Middle frontal gyrus (tissue), 1 donor: ENCODE data around the gene SLC4A2.
"Not testable (repeated sequence)": the region's sequence is repeated elsewhere in the genome, so short reads cannot be mapped to it uniquely, and the experiment has no call there.

Source experiments
- DNase-seq: peaks from one replicate; pipeline ENCODE4 v3.0.0-alpha.2; 2015; ENCODE audit warnings: low spot score; ENCODE audit errors: extremely low spot score

The SLC4A2 gene

DNA sequence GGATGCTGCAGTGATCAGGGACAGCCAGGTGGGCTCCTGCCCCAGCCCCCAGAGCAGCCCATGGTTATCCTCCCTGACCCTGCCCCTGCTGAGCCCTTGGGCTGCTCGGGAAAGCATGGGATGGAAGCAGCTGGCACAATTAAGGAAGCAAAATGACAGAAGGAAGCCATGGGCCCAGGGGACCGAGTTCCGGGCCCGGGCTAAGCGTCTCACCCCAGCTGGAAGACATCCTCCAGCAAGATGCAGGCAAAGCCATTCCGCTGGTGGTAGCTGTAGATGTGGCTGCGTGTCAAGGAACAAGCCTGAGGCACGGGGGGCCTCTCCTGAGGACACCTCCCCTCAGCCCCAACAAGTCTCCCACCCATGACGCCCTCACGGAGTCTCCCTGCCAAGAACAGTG, 36.2 kb upstream of the SLC4A2 start:
- DNase-seq = no peak

DNA sequence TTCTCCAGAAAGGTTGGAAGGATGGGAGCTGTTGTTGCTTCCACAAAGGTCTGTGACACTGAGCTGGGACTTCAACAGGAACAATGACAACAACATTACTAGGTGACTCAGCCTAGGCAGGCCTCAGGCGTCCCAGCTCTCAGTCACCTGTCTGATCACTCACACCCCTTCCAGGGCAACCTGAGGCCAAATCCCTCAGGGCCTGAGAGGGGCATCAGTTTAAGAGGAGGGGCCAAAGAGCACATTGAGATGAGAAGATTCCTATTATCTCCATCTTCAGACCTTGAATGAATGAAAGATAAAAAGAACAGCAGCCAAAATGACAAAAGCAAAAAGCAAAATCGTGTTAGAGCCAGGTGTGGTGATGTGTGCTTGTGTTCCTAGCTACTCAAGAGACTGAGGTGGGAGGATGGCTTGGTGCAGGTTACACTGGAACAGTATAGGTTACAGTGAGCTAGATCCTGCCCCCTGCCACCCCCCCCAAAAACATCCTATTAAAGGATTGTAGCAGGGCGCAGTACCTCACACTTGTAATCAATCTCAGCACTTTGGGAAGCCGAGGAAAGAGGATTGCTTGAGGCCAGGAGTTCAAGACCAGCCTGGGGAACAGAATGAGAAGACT, 34.8 kb upstream of the SLC4A2 start, which contains the start of gene ATG9B:
TSS of gene ATG9B (minus strand) at position 60 of the 622 bp plus-strand sequence. CDS start 71 bp downstream, outside the sequence.
- DNase-seq = no peak

GRCh38 chr7:151025924-151026671, 33.3 kb upstream of the SLC4A2 start:
- no peak for DNase-seq

- DNase-seq = not testable (repeated sequence)
Observed at GRCh38 chr7:151026771-151027727, 32.3 kb upstream of the SLC4A2 start.

DNA sequence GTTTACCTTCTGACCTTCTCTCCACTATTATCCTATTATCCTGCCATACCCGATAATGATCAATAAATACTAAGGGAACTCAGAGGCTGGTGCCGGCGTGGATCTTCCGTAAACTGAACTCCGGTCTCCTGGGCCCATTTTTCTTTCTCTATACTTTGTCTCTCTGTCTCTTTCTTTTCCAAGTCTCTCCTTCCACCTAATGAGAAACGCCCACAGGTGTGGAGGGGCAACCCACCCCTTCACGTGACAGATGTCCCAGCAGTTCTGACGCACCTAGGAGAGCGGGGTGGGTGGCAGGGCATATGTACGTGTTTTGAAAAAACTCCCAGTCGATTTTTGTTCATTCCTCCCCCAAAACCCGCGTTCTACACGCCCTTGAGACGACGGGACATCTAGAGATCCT, 31.7 kb upstream of the SLC4A2 start:
- not testable (repeated sequence) for DNase-seq

DNA sequence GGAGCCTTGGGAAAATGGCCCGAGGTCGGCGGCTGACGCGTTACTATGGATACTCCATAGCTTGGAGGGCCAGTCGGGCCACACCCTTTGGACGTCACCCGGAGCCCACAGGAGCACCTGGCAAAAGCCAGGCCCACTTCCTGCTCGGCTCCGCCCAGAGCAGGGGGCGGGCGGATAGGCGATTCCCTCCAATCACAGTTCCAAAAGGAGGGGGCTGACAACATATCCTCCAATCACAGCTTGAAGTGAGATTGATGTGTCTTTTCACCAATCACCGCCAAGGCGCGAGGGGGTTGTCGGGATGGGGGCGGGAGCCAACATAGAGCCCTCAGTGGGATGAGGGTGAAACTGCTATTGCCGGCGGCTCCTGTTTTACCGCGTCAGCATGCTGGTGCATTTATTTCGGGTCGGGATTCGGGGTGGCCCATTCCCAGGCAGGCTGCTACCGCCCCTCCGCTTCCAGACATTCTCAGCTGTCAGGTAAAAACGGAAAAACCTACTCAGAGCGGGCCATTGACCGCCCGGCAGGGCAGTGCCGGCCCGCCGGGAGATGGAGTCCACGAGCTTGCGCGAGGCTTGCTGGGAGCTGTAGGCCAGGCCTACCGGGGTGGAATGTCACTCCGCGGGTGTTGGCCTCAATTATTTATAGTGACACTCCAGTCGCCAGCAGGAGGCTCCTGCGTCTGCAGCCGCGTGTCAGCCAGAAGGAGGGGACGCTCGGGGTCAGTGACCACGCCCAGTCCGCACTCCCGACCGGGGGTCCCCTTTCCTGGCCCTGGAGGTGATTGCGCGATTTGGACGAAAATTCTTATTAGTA, 31.1 kb upstream of the SLC4A2 start, which contains the start of gene ABCB8:
TSS of gene ABCB8 (plus strand) at position 320 of the 817 bp plus-strand sequence. CDS start at position 386, 66 bp downstream.
- peak; percentile 93 for DNase-seq

DNA sequence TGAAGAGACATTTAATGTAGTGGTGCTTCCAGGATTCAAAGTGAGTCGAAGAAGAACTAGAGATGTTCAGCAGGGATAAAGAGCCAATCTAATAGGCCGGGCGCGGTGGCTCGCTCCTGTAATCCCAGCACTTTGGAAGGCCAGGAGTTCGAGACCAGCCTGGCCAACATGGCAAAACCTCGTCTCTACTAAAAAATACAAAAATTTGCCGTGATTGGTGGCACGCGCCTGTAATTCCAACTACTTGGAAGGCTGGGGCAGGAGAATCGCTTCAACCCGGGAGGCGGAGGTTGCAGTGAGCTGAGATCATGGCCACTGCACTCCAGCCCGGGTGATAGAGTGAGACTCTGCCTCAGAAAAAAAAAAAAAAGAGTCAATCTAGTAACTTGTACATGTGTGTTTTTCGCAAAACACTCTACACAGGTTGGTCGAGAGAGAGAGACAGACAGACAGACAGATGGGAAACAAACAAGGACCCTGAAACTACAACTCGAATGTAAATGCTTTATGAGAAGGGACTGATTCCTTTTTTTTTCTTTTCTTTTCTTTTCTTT, 30.4 kb upstream of the SLC4A2 start:
- no peak for DNase-seq

DNA sequence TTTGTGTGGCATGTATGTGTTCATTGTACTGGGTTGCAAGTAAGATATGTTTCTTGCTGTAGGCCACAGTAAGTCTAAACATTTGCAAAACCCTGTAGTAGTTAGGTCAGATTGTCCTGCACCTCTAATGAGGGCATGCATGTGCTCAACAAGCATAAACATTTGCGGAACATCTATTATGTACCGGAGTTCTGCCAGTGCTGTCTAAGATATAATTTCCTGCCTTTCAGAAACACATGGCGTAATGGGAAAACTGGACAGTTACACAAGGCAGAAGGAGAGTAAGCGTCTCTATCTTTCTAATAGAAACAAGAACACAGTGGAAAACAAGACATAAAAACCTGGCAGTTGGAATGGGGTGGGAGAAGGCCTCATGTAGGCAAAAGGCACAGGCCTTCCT, 28.4 kb upstream of the SLC4A2 start:
- DNase-seq = no peak

DNA sequence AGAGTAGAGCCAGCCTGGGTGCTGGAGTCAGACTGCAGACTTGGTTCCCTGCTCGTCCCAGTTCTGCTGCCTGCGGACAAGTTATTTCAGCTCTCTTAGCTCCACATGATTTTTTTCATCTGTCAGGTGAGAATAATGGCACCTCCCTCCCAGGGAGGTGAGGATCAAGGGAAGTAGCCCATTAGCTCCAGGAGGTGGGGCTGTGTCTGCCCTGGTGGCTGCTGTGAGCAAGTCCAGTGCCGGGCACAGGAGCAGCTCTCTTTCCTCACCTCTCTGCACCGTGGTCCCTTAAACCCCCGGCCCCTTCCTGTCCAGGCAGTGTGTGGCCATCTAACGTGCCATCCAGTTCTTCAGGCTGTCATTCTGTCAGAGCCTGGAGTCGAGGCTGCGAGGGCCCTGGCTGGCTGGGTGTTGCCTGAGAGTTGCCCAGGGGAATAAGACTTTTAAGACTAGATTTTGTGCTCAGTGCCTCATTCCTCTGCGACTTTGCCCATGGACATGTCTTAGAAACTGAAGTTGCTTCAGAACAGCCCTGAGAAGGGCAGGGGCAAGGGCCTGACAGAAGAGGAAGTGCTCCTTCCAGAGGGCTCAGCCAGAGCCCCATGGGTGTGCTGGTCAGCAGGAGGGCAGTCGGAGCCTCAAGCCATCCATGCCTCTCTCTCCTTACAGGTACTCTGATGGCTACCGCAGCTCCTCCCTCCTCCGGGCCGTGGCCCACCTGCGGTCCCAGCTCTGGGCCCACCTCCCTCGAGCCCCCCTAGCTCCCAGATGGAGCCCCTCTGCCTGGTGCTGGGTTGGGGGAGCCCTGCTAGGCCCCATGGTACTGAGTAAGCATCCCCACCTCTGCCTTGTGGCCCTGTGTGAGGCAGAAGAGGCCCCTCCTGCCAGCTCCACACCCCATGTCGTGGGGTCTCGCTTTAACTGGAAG, 26.2 kb upstream of the SLC4A2 start:
- no peak for DNase-seq

- DNase-seq = no peak
Observed at GRCh38 chr7:151033864-151034249, 25.5 kb upstream of the SLC4A2 start.

- DNase-seq = no peak
Observed at GRCh38 chr7:151034312-151035025, 24.9 kb upstream of the SLC4A2 start.

- DNase-seq = no peak
Observed at GRCh38 chr7:151035026-151035717, 24.2 kb upstream of the SLC4A2 start.

DNA sequence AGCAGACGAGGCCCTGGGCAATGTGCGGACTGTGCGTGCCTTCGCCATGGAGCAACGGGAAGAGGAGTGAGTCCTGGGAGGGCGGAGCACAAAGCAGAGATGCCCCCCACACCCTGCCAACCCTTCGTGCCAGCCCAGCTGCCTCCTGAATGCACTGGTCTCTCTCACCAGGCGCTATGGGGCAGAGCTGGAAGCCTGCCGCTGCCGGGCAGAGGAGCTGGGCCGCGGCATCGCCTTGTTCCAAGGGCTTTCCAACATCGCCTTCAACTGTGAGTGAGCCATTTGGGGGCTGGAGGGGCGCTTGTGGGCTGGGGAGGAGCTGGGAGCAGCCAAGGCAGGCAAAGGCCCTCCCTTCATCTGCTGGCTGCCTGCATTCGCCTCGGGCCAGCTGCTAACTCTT, 23.5 kb upstream of the SLC4A2 start:
- no peak for DNase-seq

DNA sequence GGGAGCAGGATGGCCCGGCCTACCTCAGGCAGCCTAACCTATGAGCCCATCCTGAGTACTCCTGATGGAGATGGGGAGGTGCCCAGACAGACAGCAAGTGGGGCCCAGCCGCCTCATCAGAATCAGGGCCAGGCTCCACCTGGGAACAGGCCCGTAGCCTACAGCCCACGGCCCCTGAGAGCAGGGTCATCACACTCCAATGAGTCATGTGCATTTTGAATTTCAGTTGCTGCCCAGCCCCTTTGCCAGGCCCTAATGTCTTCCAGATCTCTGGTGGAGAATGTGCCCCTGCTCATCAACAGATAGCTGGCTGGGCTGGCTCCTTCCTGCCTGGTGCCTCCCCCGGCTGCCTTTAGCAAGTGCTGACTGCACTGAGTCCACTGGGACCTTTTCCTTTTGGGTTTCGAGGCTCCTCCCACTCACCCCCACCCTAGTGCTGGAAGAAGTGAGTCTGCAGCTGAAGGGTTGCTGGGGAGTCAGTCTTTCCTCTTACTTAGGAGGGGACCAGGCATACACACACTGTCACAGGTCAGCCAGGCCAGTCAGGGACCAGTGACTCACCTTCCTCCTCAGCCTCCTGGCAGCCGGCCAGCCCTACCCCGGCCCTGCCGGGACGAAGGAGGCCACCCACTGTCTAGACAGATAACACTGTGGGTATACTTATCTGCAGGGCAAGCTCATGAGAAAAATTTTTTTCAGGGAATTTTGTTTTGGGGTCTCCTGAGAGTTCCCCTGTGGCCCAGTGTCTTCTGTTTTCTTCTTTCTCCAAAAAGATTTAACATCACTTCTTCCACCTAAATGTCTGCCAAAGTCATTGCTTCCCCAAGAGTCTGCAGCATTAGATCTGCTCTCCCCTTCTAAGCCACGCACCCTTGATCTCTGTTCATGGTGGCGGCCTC, 20.2 kb upstream of the SLC4A2 start:
- DNase-seq = no peak

- DNase-seq = no peak
Observed at GRCh38 chr7:151039850-151040548, 19.4 kb upstream of the SLC4A2 start.

GRCh38 chr7:151040616-151041375, 18.6 kb upstream of the SLC4A2 start:
- DNase-seq = no peak
